GM12801 (cell line): Measurements from ENCODE around the gene SHROOM3.

Experiments used
- TF ChIP-seq, protein P1 (sequence below): IDR thresholded peaks from one replicate; pipeline ENCODE4 v1.5.1; 2011; ENCODE audit warnings: control low read depth; ENCODE audit not compliant: insufficient read length; ENCODE audit errors: extremely low read depth

SHROOM3 gene

DNA sequence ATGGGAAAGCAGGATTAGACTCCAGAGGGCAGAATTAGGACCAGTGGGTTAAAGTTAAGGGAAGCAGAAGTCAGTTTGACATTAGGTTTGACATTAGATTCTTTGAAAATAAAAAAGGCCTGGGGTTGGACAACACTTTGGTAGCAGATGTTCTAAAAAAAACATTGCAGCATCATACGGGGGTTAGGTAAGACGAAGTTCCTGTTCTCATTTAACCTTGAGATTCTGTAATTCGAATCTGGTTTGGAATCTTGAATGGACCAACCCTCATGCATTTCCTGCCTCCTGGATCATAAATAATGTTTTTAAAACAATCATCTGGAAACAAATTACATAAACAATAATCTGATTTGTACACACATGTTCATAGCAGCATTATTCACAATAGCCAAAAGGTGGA, 181.0 kb downstream of the SHROOM3 start:
- TF ChIP-seq, protein P1, sequence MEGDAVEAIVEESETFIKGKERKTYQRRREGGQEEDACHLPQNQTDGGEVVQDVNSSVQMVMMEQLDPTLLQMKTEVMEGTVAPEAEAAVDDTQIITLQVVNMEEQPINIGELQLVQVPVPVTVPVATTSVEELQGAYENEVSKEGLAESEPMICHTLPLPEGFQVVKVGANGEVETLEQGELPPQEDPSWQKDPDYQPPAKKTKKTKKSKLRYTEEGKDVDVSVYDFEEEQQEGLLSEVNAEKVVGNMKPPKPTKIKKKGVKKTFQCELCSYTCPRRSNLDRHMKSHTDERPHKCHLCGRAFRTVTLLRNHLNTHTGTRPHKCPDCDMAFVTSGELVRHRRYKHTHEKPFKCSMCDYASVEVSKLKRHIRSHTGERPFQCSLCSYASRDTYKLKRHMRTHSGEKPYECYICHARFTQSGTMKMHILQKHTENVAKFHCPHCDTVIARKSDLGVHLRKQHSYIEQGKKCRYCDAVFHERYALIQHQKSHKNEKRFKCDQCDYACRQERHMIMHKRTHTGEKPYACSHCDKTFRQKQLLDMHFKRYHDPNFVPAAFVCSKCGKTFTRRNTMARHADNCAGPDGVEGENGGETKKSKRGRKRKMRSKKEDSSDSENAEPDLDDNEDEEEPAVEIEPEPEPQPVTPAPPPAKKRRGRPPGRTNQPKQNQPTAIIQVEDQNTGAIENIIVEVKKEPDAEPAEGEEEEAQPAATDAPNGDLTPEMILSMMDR, result no peak

DNA sequence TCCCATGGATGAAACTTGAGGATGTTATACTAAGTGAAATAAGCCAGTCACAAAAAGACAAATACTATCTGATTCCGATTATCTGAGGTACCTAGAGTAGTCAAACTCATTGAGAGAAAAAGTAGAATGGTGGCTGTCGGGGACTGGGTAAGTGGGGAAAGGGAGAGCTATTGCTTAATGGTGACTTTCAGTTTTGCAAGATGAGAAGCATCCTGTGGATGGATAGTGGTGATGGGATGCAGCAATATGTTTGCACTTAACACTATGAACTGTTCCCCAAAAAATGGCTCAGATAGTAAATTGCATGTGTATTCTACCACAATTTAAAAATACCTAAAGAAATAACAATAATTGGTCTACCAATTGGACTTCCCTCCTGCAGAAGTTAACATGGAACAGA, 181.5 kb downstream of the SHROOM3 start:
- TF ChIP-seq, protein P1, result no peak

DNA sequence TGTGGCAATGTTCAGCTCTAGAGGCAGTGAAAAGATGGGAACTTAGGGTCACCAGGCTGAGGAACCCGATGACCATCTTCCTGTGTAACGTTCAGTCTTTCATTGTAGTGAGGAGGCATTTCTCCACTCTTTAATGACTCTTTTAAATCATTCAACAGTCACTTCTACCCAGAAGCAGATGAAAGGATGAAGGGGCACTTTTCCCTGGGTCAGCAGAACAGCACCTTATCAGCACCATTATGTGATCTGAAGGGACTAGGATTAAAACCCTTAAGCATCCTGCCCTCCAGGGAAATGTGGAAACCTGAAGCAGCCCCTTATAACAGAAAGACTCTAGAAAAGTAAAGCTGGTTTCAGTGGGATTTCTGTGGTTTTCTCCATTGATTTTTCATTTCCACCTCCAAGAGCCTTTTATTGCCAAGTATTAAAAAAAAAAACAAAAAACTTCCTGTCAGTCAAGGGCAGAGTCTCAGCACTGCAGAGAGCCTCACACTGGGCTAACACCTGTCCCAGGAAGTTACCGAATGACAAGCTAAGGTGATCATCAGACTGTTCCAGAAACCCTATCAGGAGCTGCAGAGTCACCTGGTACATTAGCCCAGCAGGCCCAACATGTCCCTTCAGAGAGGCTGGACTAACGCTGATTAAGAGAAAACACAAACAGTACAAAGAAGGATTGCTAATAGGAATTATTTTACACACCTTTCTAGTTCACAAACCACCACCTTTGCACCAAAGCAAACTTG, 185.9 kb downstream of the SHROOM3 start:
- TF ChIP-seq, protein P1, result no peak

DNA sequence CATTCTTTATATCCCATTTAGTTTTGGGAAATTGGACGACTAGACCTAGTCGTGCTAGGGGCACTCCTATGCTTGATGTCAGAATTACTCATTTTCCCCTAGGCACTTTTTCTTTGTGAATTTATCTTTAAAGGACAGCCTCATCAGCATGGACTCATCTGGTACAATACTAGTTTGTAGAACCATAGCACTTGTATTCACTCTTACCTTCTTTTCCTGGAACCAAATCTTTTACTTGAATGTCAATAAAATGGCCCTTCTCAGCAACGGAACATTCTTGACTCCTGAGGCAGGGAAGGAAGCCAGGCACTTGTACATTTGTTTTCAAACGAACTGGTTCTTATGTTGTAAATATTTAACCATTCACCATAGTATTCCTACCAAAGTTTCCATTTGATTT, 187.1 kb downstream of the SHROOM3 start:
- TF ChIP-seq, protein P1, result no peak

DNA sequence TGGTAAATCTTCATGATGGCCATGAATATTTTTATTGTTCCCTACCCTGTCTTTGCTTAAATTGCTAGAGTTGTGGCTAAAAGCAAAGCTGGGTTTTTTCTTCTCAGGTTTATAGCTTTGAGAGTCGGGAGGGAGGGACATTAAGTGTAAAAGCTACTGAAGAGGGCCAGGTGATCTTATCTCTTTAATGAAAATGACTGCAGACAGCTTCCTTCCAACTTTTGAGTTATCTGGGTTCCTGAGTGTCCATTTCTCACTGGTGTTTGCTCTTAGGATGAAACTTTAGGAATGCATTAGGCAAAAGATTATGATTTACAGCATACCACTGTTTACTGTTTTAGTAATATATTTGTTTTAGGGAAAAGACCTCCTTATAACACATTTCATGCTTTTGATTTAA, 187.7 kb downstream of the SHROOM3 start:
- TF ChIP-seq, protein P1, result no peak

DNA sequence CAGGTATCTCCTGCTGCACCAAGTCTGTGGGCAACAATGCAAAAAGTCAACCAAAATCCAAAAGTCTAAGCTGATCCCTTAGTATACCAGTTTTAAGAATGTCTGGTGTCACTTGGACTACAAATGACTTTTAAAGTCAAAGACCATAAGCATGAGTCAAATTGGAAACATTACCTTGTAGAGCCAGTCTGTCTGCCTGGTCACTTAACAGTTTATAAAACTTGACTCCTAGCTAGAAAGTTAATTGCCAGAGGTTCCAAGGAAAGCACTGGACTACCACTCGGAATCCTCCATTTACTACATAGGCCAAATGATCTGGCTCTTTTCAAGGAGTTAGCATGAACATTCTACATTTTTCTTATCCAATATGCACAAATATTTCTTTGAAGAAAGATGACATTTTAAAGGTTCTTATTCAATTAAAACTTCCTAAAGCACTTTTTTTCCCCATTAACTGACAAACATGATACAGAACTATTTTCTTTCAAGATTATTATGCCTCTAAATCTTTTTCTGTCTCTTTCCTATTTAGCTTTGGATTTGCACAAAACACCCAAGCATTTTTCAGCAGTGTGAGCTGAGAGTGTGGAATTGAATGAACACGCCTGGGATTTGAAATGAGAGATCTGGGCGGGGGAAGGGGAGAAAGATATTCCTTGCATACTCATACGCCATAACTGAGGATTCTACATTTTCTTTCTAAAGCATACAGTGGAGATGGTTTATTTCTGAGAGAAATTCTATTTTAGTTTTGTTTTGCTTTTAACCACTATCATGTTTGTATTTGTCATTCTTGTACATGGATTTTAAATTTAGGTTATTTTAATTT, 188.4 kb downstream of the SHROOM3 start:
- TF ChIP-seq, protein P1, result no peak

DNA sequence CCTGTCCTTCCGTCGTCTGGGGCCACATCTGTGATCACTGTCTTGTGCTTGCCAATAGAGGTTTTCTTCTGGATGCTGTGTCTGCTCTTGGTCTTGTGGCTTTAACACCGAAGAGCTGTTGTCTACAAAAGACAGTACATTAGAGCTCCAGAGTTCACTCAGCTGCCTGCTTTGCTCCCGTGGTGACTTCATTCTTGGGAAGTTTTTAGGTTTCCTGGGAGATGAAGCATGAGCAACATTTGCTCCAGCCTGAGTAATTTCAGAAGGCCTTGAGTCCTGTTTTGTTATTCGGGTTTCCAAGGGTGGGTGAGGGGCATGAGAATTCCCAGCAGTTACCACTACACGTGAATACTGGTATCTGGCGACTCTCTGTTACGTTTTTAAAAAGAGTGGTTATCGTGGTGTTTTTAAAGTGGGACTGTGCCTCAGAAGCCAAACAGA, 189.2 kb downstream of the SHROOM3 start:
- TF ChIP-seq, protein P1, result no peak
